Measurements from ENCODE around the gene TAS1R2.

TAS1R2 gene

GRCh38 chr1:18883636-18884418 is 24.4 kb upstream of the TAS1R2 start:
- peak in 1 of 2 experiments; percentile 61 for DNase-seq (ENCODE audit: low read depth in 1 of 2, low spot score in 1 of 2)
- TF ChIP-seq POLR2AphosphoS5 (IDR thresholded peaks at IDR 0.05; ENCODE audit: low read depth) (no peak), CTCF (IDR thresholded peaks at IDR 0.05; ENCODE audit: insufficient read depth, low read length) (peak; percentile 94), SPI1 (IDR thresholded peaks at IDR 0.05; ENCODE audit: borderline replicate concordance, low read depth) (no peak), GABPA (IDR thresholded peaks at IDR 0.05; ENCODE audit: low read depth) (no peak)
- no peak overlapping the region for H3K4me3 ChIP-seq (replicated peaks; ENCODE audit: insufficient read depth, low read length)
- no peak overlapping the region for H3K27ac ChIP-seq (replicated peaks)
- no peaks in the 10 kb centered on the region for H3K27me3 ChIP-seq (ENCODE audit: insufficient read depth, poor library complexity, severe bottlenecking)

- Histone ChIP-seq H3K4me3 (replicated peaks; ENCODE audit: insufficient read depth, low read length) (no peak overlapping the region), H3K27ac (replicated peaks) (no peak overlapping the region), H3K27me3 (ENCODE audit: insufficient read depth, poor library complexity, severe bottlenecking) (no peaks in the 10 kb centered on the region)
These were observed 23.6 kb upstream of the TAS1R2 start for GRCh38 chr1:18883079-18883478.

GRCh38 chr1:18882486-18882885 is 23.0 kb upstream of the TAS1R2 start:
- TF ChIP-seq POLR2AphosphoS5 (IDR thresholded peaks at IDR 0.05; ENCODE audit: low read depth) = no peak
- TF ChIP-seq SPI1 (IDR thresholded peaks at IDR 0.05; ENCODE audit: borderline replicate concordance, low read depth) = no peak
- no peak for TF ChIP-seq CTCF (IDR thresholded peaks at IDR 0.05; ENCODE audit: insufficient read depth, low read length)
- no peak for TF ChIP-seq GABPA (IDR thresholded peaks at IDR 0.05; ENCODE audit: low read depth)
- no peak for TF ChIP-seq REST (IDR thresholded peaks at IDR 0.05; ENCODE audit: insufficient replicate concordance, low read depth)
- DNase-seq (ENCODE audit: low read depth in 1 of 2, low spot score in 1 of 2) = no peak
- Histone ChIP-seq H3K27me3 (ENCODE audit: insufficient read depth, poor library complexity, severe bottlenecking) (no peaks in the 10 kb centered on the region), H3K27ac (replicated peaks) (no peak overlapping the region), H3K4me3 (replicated peaks; ENCODE audit: insufficient read depth, low read length) (no peak overlapping the region)

More at GRCh38 chr1:18883079-18883478, 23.6 kb upstream of the TAS1R2 start:
- no peak for DNase-seq (ENCODE audit: low read depth in 1 of 2, low spot score in 1 of 2)
- TF ChIP-seq GABPA (IDR thresholded peaks at IDR 0.05; ENCODE audit: low read depth) = no peak
- no peak for TF ChIP-seq SPI1 (IDR thresholded peaks at IDR 0.05; ENCODE audit: borderline replicate concordance, low read depth)
- TF ChIP-seq REST (IDR thresholded peaks at IDR 0.05; ENCODE audit: insufficient replicate concordance, low read depth) = no peak
- no peak for TF ChIP-seq POLR2AphosphoS5 (IDR thresholded peaks at IDR 0.05; ENCODE audit: low read depth)
- TF ChIP-seq CTCF (IDR thresholded peaks at IDR 0.05; ENCODE audit: insufficient read depth, low read length) = no peak

Data from HL-60 (cell line).